ENCODE measurements around the gene TMEM91.

TMEM91 gene

DNA sequence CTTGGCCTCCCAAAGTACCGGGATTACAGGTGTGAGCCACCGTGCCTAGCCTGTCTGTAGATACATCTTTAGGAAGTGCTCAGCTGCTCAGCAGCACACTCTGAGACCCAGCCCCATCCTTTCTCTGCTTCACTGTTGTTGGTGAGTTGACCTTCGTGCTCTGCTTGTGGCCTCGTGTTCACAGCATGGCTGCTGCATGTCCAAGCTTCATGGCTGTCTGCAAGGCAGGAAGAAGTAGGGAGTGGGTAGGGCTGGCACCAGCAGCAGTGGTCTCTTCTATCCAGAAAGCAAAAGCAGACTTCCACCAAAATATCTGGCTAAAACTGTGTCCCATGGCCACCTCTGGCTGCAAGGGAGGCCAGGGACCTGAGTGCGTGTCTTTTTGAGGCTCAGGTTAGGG, 36.6 kb downstream of the TMEM91 start:
- TF ChIP-seq, protein P1, sequence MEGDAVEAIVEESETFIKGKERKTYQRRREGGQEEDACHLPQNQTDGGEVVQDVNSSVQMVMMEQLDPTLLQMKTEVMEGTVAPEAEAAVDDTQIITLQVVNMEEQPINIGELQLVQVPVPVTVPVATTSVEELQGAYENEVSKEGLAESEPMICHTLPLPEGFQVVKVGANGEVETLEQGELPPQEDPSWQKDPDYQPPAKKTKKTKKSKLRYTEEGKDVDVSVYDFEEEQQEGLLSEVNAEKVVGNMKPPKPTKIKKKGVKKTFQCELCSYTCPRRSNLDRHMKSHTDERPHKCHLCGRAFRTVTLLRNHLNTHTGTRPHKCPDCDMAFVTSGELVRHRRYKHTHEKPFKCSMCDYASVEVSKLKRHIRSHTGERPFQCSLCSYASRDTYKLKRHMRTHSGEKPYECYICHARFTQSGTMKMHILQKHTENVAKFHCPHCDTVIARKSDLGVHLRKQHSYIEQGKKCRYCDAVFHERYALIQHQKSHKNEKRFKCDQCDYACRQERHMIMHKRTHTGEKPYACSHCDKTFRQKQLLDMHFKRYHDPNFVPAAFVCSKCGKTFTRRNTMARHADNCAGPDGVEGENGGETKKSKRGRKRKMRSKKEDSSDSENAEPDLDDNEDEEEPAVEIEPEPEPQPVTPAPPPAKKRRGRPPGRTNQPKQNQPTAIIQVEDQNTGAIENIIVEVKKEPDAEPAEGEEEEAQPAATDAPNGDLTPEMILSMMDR (IDR thresholded peaks at IDR 0.05; ENCODE audit: low read depth, low read length): no peak

DNA sequence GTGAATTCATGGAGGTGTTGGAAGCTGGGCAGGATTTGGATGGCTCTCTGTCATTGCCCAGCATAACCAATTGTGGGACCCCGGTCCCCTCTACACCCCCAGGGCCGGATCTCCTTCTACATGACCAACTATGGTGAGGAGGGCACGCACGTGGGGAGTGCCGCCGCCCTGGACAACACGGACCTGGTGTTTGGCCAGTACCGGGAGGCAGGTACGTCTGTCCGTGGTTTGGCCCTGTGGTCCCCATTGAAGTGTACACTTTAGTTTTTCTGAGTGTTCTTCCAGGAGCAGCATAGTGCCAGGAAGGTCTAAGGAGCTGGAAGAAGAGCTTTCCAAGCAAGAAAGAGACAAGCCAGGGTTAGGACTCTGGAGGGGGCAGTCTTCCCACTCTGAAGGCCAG, 37.6 kb downstream of the TMEM91 start:
- TF ChIP-seq, protein P1 (IDR thresholded peaks at IDR 0.05; ENCODE audit: low read depth, low read length): no peak
- DNase-seq (ENCODE audit: extremely low read depth, low read depth): no peak

More for the DNA sequence above, 36.6 kb downstream of the TMEM91 start:
- no peak for DNase-seq (ENCODE audit: extremely low read depth, low read depth)

DNA sequence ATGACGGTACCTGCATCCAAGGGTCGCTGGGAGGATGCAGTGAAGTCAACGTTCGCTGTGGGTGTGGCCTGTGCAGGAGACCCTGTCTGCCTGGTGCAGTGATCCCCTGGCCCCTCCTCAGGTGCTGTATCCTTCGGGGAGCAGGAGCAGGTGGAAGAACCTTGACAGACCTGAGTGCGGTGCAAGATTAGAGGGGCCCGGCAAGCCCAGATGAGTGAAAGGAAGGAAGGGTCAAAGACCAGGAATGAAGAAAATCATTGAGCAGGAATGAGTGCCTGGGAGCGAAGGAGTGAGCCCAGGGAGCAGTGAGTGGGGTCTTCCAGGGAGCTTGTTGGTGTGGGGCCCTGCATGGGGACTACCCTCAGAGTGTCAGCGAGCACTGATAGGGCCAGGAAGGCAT, 38.1 kb downstream of the TMEM91 start:
- TF ChIP-seq, protein P1 (IDR thresholded peaks at IDR 0.05; ENCODE audit: low read depth, low read length): no peak
- no peak for DNase-seq (ENCODE audit: extremely low read depth, low read depth)

DNA sequence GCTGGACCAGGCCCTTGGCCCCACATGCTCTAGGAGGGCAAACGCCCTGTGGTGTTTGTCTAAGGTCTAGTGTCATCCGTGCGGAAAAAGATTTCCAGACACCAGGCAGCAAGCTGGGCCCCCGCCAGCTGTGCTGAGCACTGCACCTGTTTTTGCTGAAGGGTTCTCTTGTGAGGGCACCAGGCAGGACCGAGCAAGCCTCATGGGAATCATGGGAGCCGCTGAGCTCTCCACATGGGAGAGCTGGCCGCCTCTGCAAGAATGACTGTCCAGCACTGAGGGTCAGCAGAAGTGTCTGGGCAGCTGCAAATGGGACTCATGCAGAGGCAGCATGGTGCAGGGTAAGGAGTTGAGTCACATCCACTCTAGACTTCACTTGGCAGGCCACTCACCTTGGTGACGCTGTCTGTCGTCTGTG, 38.8 kb downstream of the TMEM91 start:
- TF ChIP-seq, protein P1 (IDR thresholded peaks at IDR 0.05; ENCODE audit: low read depth, low read length): no peak
- DNase-seq (ENCODE audit: extremely low read depth, low read depth): no peak

DNA sequence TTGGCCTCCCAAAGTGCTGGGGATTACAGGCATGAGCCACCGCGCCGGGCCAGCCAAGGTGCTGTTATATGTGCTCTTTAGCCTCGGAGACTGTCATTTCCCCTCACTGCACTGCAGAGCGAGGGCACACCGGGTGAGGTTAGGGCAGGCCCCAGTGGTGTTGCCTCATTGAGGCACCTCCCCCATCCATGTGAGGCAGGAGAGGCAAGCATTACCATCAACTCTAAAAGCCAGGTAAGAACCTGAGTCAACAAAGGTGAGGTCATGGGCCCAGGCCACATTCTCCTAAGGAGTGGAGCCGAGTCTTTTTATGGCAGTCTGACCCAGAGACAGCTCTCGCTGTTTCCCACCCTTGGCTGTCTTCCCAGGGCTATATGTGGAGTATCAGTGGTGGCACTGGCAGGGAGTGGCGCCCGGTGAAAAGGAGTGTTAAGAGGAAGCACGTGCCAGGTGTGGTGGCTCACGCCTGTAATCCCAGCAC, 39.9 kb downstream of the TMEM91 start:
- TF ChIP-seq, protein P1 (IDR thresholded peaks at IDR 0.05; ENCODE audit: low read depth, low read length): no peak
- no peak for DNase-seq (ENCODE audit: extremely low read depth, low read depth)

DNA sequence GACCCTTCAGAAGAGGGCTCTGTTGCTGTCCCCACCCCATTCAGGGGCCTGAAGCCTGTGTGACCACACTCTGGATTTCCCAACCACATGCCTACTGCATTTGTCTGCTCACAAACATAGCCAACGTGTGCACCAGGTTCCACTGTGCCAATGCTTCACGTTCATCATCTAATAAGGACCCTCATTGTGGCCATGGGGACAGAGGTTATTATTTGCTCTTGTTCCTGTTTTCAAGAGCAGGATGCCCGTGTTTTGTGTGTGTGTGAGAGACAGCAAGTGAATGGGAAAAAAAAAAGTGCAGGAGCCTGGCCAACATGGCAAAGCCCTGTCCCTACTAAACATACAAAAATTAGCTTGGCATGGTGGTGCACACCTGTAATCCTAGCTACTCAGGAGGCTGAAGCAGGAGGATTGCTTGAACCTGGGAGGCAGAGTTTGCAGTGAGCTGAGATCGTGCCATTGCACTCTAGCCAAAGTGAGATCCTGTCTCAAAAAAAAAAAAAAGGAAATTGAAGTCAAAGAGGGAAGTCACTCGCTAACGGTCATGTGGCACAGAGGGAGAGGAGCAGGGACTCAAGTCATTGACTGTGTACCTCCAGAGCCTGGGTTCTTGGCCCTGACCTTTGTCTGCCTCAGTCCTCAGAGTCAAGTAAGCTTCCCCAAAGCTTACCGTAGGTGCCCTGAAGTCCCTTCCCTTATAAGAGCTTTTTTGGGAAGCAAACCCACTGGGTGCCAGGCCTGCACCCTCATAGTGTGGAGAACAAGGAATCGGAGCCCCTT, 44.0 kb downstream of the TMEM91 start:
- no peak for DNase-seq (ENCODE audit: extremely low read depth, low read depth)
- TF ChIP-seq, protein P1 (IDR thresholded peaks at IDR 0.05; ENCODE audit: low read depth, low read length): no peak

DNA sequence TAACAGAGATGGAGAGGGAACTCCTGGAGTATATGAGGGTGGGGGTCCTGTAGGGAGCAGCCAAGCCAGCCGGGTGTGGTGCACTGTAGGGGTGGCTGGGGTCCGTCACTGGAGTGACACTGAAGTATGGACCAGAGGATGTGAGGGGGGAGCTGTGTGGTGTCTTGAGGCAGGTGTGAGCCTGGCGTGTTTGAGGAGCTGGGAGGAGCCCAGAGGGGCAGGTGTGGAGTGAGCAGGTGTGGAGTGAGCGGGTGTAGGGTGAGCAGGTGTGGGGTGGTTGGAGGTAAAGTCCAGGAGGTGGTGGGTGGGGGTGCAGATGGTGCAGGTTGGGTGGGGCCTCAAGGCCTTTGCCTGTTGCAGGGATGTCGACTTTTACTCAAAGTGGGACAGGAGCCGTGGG, 45.0 kb downstream of the TMEM91 start:
- TF ChIP-seq, protein P1 (IDR thresholded peaks at IDR 0.05; ENCODE audit: low read depth, low read length): no peak
- no peak for DNase-seq (ENCODE audit: extremely low read depth, low read depth)
